Measurements from ENCODE around the gene RNU2-63P. TPM values are rescaled to one million over a fixed set of nuclear protein-coding genes. Genes with fewer than 3 reads are reported as not detected.

The RNU2-63P gene
- total RNA-seq, 2 experiments from 2014 or later = 17.9 to 246 TPM

DNA sequence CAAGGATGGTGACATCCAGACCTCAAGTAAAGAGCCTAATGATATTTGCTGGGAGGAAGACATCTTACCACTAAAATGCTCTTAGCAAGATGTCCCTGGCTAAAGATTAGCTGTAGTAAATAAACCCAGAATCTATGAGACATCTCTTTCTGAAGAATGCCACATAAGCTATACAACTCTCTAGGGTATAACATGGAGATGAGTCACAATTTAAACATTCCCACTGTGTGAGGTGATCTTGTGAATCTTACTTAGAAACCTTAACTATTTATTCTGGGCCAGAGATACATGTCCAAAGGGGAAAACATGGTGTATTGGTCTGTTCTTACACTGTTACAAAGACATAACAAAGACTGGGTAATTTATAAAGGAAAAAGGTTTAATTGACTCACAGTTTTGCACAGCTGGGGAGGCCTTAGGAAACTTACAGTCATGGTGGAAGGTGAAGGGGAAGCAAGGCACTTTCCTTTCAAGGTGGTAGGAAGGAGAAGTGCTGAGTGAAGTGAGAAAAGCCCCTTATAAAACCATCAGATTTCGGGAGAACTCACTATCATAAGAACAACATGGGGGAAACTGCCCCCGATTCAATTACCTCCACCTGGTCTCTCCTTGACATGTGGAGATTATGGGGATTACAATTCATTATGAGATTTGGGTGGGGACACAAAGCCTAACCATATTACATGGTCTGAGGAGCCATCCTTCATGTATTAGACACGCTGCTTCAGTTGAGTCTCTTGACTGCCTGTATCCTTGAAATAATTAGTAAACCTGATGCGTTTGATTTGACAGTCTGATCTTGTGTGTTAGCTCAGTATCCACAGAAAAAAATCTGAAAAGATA is 22.1 kb upstream of the RNU2-63P start:
- Histone ChIP-seq H3K4me2 (ENCODE audit: low read length) (no peak overlapping the region), H2AFZ (ENCODE audit: low read length) (no peak overlapping the region), H3K4me3 (ENCODE audit: low read depth, low read length, poor library complexity, severe bottlenecking) (no peak overlapping the region), H3K9me2 (ENCODE audit: insufficient read depth, low read length) (no peaks in the 10 kb centered on the region), H3K9me3 (ENCODE audit: low read length) (no peaks in the 10 kb centered on the region), H3K27ac (ENCODE audit: low read depth, low read length, poor library complexity, severe bottlenecking) (no peak overlapping the region), H3K4me1 (ENCODE audit: insufficient read depth, low read length, poor library complexity, severe bottlenecking) (no peaks in the 10 kb centered on the region), H3K79me2 (ENCODE audit: insufficient read depth, low read depth, low read length) (no peaks in the 10 kb centered on the region), H3K36me3 (ENCODE audit: insufficient read depth, low read length) (peaks cover 26% of the 10 kb centered on the region), H4K20me1 (ENCODE audit: insufficient read depth, low read length) (no peaks in the 10 kb centered on the region)
- no peak for DNase-seq (ENCODE audit: low spot score)
- BruUV-seq (replicated peaks) = no TSS peak
- intact Hi-C loops (cut with micrococcal nuclease; ENCODE audit: unreplicated experiment) = no loop called here
- ChIA-PET POLR2A (interaction anchor here (0.7 to 1.9 kb wide), 3 partner anchors 9 to 16 kb away, joined by 3 to 5 read pairs (median 4); no protein-coding TSS in a partner anchor), CTCF (ENCODE audit: unreplicated experiment) (no interaction called here)
- TF ChIP-seq EZH2phosphoT487 (IDR thresholded peaks at IDR 0.05; ENCODE audit: borderline replicate concordance, low read depth, low read length) = no peak
- TF ChIP-seq, protein P1, sequence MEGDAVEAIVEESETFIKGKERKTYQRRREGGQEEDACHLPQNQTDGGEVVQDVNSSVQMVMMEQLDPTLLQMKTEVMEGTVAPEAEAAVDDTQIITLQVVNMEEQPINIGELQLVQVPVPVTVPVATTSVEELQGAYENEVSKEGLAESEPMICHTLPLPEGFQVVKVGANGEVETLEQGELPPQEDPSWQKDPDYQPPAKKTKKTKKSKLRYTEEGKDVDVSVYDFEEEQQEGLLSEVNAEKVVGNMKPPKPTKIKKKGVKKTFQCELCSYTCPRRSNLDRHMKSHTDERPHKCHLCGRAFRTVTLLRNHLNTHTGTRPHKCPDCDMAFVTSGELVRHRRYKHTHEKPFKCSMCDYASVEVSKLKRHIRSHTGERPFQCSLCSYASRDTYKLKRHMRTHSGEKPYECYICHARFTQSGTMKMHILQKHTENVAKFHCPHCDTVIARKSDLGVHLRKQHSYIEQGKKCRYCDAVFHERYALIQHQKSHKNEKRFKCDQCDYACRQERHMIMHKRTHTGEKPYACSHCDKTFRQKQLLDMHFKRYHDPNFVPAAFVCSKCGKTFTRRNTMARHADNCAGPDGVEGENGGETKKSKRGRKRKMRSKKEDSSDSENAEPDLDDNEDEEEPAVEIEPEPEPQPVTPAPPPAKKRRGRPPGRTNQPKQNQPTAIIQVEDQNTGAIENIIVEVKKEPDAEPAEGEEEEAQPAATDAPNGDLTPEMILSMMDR (conservative IDR thresholded peaks at IDR 0.05; ENCODE audit: low read length) = no peak

DNA sequence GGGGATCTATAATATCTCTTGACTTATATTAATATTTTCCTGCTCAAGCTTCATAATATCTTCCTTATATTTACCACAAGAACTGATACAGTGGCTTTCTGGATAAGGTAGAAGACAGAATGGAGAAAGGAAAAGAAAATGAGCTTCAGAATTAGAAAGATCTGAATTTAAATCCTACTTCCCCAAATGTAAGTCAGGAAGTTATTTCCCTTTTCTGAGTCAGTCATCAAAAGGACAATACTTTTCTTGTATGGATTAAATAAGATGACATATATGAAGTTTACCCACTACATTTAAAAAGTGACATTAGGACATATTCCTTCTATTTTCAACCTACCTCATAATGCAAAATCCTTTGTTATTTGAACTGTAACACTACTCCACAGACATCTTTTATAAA is 20.3 kb upstream of the RNU2-63P start:
- intact Hi-C loops (cut with micrococcal nuclease; ENCODE audit: unreplicated experiment) = no loop called here
- no peak overlapping the region for H2AFZ ChIP-seq (ENCODE audit: low read length)
- no peak for TF ChIP-seq EZH2phosphoT487 (IDR thresholded peaks at IDR 0.05; ENCODE audit: borderline replicate concordance, low read depth, low read length)
- TF ChIP-seq, protein P1 (conservative IDR thresholded peaks at IDR 0.05; ENCODE audit: low read length) = no peak
- H3K4me1 ChIP-seq (ENCODE audit: insufficient read depth, low read length, poor library complexity, severe bottlenecking) = no peaks in the 10 kb centered on the region
- no peak overlapping the region for H3K4me3 ChIP-seq (ENCODE audit: low read depth, low read length, poor library complexity, severe bottlenecking)
- no peak for DNase-seq (ENCODE audit: low spot score)
- H3K4me2 ChIP-seq (ENCODE audit: low read length) = no peak overlapping the region
- peaks cover 36% of the 10 kb centered on the region for H3K36me3 ChIP-seq (ENCODE audit: insufficient read depth, low read length)
- BruUV-seq (replicated peaks) = no TSS peak
- no peaks in the 10 kb centered on the region for H3K9me2 ChIP-seq (ENCODE audit: insufficient read depth, low read length)
- no peaks in the 10 kb centered on the region for H3K79me2 ChIP-seq (ENCODE audit: insufficient read depth, low read depth, low read length)
- no peaks in the 10 kb centered on the region for H3K9me3 ChIP-seq (ENCODE audit: low read length)
- ChIA-PET CTCF (ENCODE audit: unreplicated experiment) (no interaction called here), POLR2A (interaction anchor here (1.9 to 2.8 kb wide), 2 partner anchors 9 to 12 kb away, joined by 4 to 12 read pairs; no protein-coding TSS in a partner anchor)
- no peak overlapping the region for H3K27ac ChIP-seq (ENCODE audit: low read depth, low read length, poor library complexity, severe bottlenecking)
- H4K20me1 ChIP-seq (ENCODE audit: insufficient read depth, low read length) = no peaks in the 10 kb centered on the region

DNA sequence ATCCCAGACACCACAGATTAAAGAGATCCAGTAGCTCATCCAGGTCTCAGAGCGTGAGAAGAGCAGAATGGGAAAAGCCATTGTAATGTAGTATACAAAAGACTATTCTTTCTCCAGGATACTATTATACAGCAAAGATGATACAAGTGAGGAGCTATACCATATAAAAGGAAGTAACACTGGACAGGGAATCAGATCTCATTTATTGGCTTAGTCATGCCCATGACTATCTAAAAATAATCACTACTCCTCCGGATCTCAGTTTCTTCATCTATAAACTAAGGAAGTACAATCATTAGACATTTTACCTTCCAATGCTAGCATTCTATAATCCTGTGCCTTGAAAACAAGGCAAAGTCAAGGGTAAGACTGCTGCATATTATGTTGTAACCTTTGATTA is 19.8 kb upstream of the RNU2-63P start:
- intact Hi-C loops (cut with micrococcal nuclease; ENCODE audit: unreplicated experiment) = no loop called here
- no peaks in the 10 kb centered on the region for H3K4me1 ChIP-seq (ENCODE audit: insufficient read depth, low read length, poor library complexity, severe bottlenecking)
- no peak overlapping the region for H2AFZ ChIP-seq (ENCODE audit: low read length)
- H3K36me3 ChIP-seq (ENCODE audit: insufficient read depth, low read length) = peaks cover 36% of the 10 kb centered on the region
- CTCF ChIA-PET (ENCODE audit: unreplicated experiment) = no interaction called here
- H3K4me2 ChIP-seq (ENCODE audit: low read length) = no peak overlapping the region
- no peaks in the 10 kb centered on the region for H3K9me3 ChIP-seq (ENCODE audit: low read length)
- POLR2A ChIA-PET = interaction anchor here (2.8 kb wide), 1 partner anchor 12 kb away, joined by 12 read pairs; no protein-coding TSS in a partner anchor
- H3K79me2 ChIP-seq (ENCODE audit: insufficient read depth, low read depth, low read length) = no peaks in the 10 kb centered on the region
- H4K20me1 ChIP-seq (ENCODE audit: insufficient read depth, low read length) = no peaks in the 10 kb centered on the region
- DNase-seq (ENCODE audit: low spot score) = no peak
- H3K9me2 ChIP-seq (ENCODE audit: insufficient read depth, low read length) = no peaks in the 10 kb centered on the region
- BruUV-seq (replicated peaks) = no TSS peak
- TF ChIP-seq, protein P1 (conservative IDR thresholded peaks at IDR 0.05; ENCODE audit: low read length) = no peak
- no peak overlapping the region for H3K4me3 ChIP-seq (ENCODE audit: low read depth, low read length, poor library complexity, severe bottlenecking)
- no peak overlapping the region for H3K27ac ChIP-seq (ENCODE audit: low read depth, low read length, poor library complexity, severe bottlenecking)
